CD14-positive monocyte (primary cell): Measurements from ENCODE around the gene OR5J2. TPM values are rescaled to one million over a fixed set of nuclear protein-coding genes. Genes with fewer than 3 reads are reported as not detected.

ENCODE experiments used
- DNase-seq, 3 donors: peaks; one replicate each; pipeline ENCODE4 v3.0.0-alpha.2; 2011 to 2022
- H2AFZ ChIP-seq: 2 replicates; pipeline ENCODE4 v1.6.0; 2012; ENCODE audit warnings: mild to moderate bottlenecking, low read depth, low read length, inconsistent platforms; ENCODE audit not compliant: insufficient read depth, poor library complexity, severe bottlenecking
- H3K27ac ChIP-seq, 2 donors: 1 replicate in 1 of 2; 2 replicates in 1 of 2; pipeline ENCODE4 v1.5.1; 2012 to 2013; ENCODE audit warnings: low read length in 2 of 2, control low read depth in 1 of 2, inconsistent platforms in 1 of 2, low read depth in 1 of 2, mild to moderate bottlenecking in 1 of 2
- H3K27me3 ChIP-seq, 2 donors: one replicate each; pipeline versions ENCODE4 v1.6.0 to v1.6.1; 2011 to 2013; ENCODE audit warnings: low read length in 2 of 2; ENCODE audit not compliant: control insufficient read depth in 2 of 2, insufficient read depth in 2 of 2
- H3K36me3 ChIP-seq, 2 donors: replicated peaks in 1 of 2; 1 replicate in 1 of 2; 2 replicates in 1 of 2; pipeline versions ENCODE4 v1.5.1 to v1.6.1; 2012 to 2013; ENCODE audit warnings: low read length in 2 of 2, control low read depth in 1 of 2, inconsistent platforms in 1 of 2, mild to moderate bottlenecking in 1 of 2; ENCODE audit not compliant: insufficient read depth in 2 of 2, control insufficient read depth in 1 of 2
- H3K4me1 ChIP-seq, 2 donors: 1 replicate in 1 of 2; 2 replicates in 1 of 2; pipeline versions ENCODE4 v1.5.1 to v1.6.1; 2012 to 2013; ENCODE audit warnings: low read length in 2 of 2, control low read depth in 1 of 2, inconsistent platforms in 1 of 2, mild to moderate bottlenecking in 1 of 2, moderate library complexity in 1 of 2; ENCODE audit not compliant: insufficient read depth in 2 of 2, control insufficient read depth in 1 of 2
- H3K4me2 ChIP-seq: replicated peaks from 2 replicates; pipeline ENCODE3; 2012; ENCODE audit warnings: low read length, moderate library complexity, mild to moderate bottlenecking; ENCODE audit not compliant: poor library complexity, severe bottlenecking; ENCODE audit errors: extremely low read depth
- H3K4me3 ChIP-seq, 3 experiments: fragments of 200-600 bp in 1 of 3; sonication (generic) in 1 of 3; replicated peaks in 1 of 3; 1 replicate in 2 of 3; 2 replicates in 1 of 3; pipeline ENCODE4 v1.5.1; 2011 to 2013; ENCODE audit warnings: low read length in 3 of 3, mild to moderate bottlenecking in 3 of 3, control low read depth in 2 of 3, low read depth in 2 of 3, inconsistent platforms in 1 of 3, moderate library complexity in 1 of 3
- H3K79me2 ChIP-seq: 2 replicates; pipeline ENCODE4 v1.6.0; 2012; ENCODE audit warnings: mild to moderate bottlenecking, control low read depth, inconsistent platforms, low read length, moderate library complexity; ENCODE audit not compliant: insufficient read depth
- H3K9ac ChIP-seq: 2 replicates; pipeline ENCODE4 v1.6.0; 2017; ENCODE audit warnings: low read length, mild to moderate bottlenecking; ENCODE audit not compliant: insufficient read depth, poor library complexity, severe bottlenecking
- H3K9me3 ChIP-seq, 2 donors: replicated peaks in 1 of 2; 1 replicate in 1 of 2; 2 replicates in 1 of 2; pipeline versions ENCODE4 v1.5.1 to v1.6.1; 2012 to 2013; ENCODE audit warnings: low read length in 2 of 2, control low read depth in 1 of 2; ENCODE audit not compliant: control insufficient read depth in 1 of 2, insufficient read depth in 1 of 2
- H4K20me1 ChIP-seq: 2 replicates; pipeline ENCODE4 v1.6.0; 2012; ENCODE audit warnings: mild to moderate bottlenecking, low read length, control low read depth, moderate library complexity; ENCODE audit not compliant: insufficient read depth
- H3K27ac Mint-ChIP-seq, 7 donors: one replicate each; pipeline ENCODE4 v1.8.0; 2020; ENCODE audit warnings: mild to moderate bottlenecking in 7 of 7, mixed read lengths in 7 of 7, moderate library complexity in 6 of 7, inconsistent platforms in 2 of 7
- H3K27me3 Mint-ChIP-seq, 3 donors: one replicate each; pipeline ENCODE4 v1.8.0; 2021 to 2022; ENCODE audit warnings: low read depth in 3 of 3, mild to moderate bottlenecking in 3 of 3, mixed read lengths in 3 of 3, moderate library complexity in 3 of 3, inconsistent platforms in 1 of 3
- H3K36me3 Mint-ChIP-seq, 2 donors: one replicate each; pipeline ENCODE4 v1.8.0; 2020; ENCODE audit warnings: mixed read lengths in 2 of 2, inconsistent platforms in 1 of 2, mild to moderate bottlenecking in 1 of 2
- H3K4me1 Mint-ChIP-seq: one replicate; pipeline ENCODE4 v1.8.0; 2020; ENCODE audit warnings: mild to moderate bottlenecking, mixed read lengths
- H3K4me3 Mint-ChIP-seq, 2 donors: one replicate each; pipeline ENCODE4 v1.8.0; 2020; ENCODE audit warnings: mild to moderate bottlenecking in 2 of 2, mixed read lengths in 2 of 2, moderate library complexity in 1 of 2
- H3K9me3 Mint-ChIP-seq, 7 donors: one replicate each; pipeline ENCODE4 v1.8.0; 2020 to 2022; ENCODE audit warnings: mixed read lengths in 7 of 7, mild to moderate bottlenecking in 6 of 7, moderate library complexity in 6 of 7, inconsistent platforms in 2 of 7
- CTCF ChIP-seq: fragments of 200-600 bp; IDR thresholded peaks from one replicate; pipeline ENCODE4 v1.8.0; 2022; ENCODE audit warnings: antibody characterized with exemption, mild to moderate bottlenecking
- WGBS: methylation state at CpG from one replicate; pipeline ENCODE4 v1.1.5; 2013; ENCODE audit warnings: missing lambda C conversion rate; ENCODE audit not compliant: insufficient coverage; 5-methylcytosine and 5-hydroxymethylcytosine counted together
- intact Hi-C, 2 donors: fragments of 100-400 bp; cut with micrococcal nuclease; formaldehyde crosslinking; loops; one replicate each; pipeline versions ENCODE4 v1.15.0 to v1.15.1; 2023
- polyA plus RNA-seq, 3 donors: library from polyadenylated mRNA; depleted of rRNA in 1 of 3; unstranded in 2 of 3; stranded (reverse) in 1 of 3; fragments of 300-500 nt in 2 of 3; fragments of >200 nt in 1 of 3; fragmentation: Illumina TruSeq in 2 of 3; gene quantifications; 1 replicate in 2 of 3; 2 replicates in 1 of 3; pipeline ENCODE4 v1.2.3, GENCODE V29; 2012 to 2021

The OR5J2 gene
- polyA plus RNA-seq, 3 donors: not detected

GRCh38 chr11:56197367-56197766 is 20.9 kb downstream of the OR5J2 start:
- H3K36me3 Mint-ChIP-seq: no peaks in the 10 kb centered on the region
- Histone ChIP-seq H3K4me2 (no peak overlapping the region), H3K27ac (no peak overlapping the region), H3K27me3 (no peaks in the 10 kb centered on the region), H2AFZ (no peak overlapping the region), H3K79me2 (no peaks in the 10 kb centered on the region), H3K4me1 (no peaks in the 10 kb centered on the region), H3K9me3 (no peaks in the 10 kb centered on the region), H3K4me3 (no peak overlapping the region), H4K20me1 (no peaks in the 10 kb centered on the region), H3K36me3 (no peaks in the 10 kb centered on the region), H3K9ac (no peak overlapping the region)
- intact Hi-C loops: no loop called here
- no peaks in the 10 kb centered on the region for H3K4me1 Mint-ChIP-seq
- no CpG with 5 or more reads among the region's 2 CpGs for WGBS
- no peak overlapping the region for H3K27ac Mint-ChIP-seq
- H3K27me3 Mint-ChIP-seq: no peaks in the 10 kb centered on the region
- no peak for DNase-seq
- no peak for TF ChIP-seq CTCF
- peaks cover 0 to 7% (median 0%) of the 10 kb centered on the region in 7 donors for H3K9me3 Mint-ChIP-seq
- H3K4me3 Mint-ChIP-seq: no peak overlapping the region

- no peaks in the 10 kb centered on the region for H3K79me2 ChIP-seq
- H3K4me3 ChIP-seq: no peak overlapping the region
- no peak overlapping the region for H2AFZ ChIP-seq
- no peak overlapping the region for H3K4me2 ChIP-seq
- no peak overlapping the region for H3K9ac ChIP-seq
- WGBS: no CpG with 5 or more reads among the region's 1 CpG
- peaks cover 0 to 2% (median 0%) of the 10 kb centered on the region in 3 donors for H3K27me3 Mint-ChIP-seq
- no peak overlapping the region for H3K4me3 Mint-ChIP-seq
- H3K27ac Mint-ChIP-seq: no peak overlapping the region
- H3K27ac ChIP-seq: no peak overlapping the region
- no peaks in the 10 kb centered on the region for H3K36me3 ChIP-seq
- TF ChIP-seq CTCF: no peak
- H3K9me3 ChIP-seq: peaks cover 14 to 16% of the 10 kb centered on the region in 2 donors
- H3K9me3 Mint-ChIP-seq: peaks cover 0 to 15% (median 6%) of the 10 kb centered on the region in 7 donors
- H3K27me3 ChIP-seq: no peaks in the 10 kb centered on the region
- intact Hi-C loops: no loop called here
- no peaks in the 10 kb centered on the region for H3K4me1 ChIP-seq
- H4K20me1 ChIP-seq: no peaks in the 10 kb centered on the region
- DNase-seq: no peak
- H3K36me3 Mint-ChIP-seq: no peaks in the 10 kb centered on the region
- H3K4me1 Mint-ChIP-seq: no peaks in the 10 kb centered on the region
Measured at GRCh38 chr11:56207790-56208189, 31.4 kb downstream of the OR5J2 start.
